HEK293 (cell line): Measurements from ENCODE around the gene HOXD12.

Experiments
- CTCF ChIA-PET: fragments of 350-600 bp; formaldehyde crosslinking; extraction: SDS; loops from one replicate; lab custom pipeline; 2021; ENCODE audit warnings: antibody characterized with exemption; lab: Yijun Ruan, JAX
- POLR2A ChIA-PET: fragments of 300-600 bp; formaldehyde crosslinking; extraction: SDS; loops from one replicate; lab custom pipeline; 2020; ENCODE audit warnings: antibody characterized with exemption, inconsistent platforms; lab: Yijun Ruan, JAX
- H3K27ac ChIP-seq: fragments of 200-500 bp; sonication (Bioruptor generic); 2 replicates; pipeline ENCODE4 v1.5.1; 2014; ENCODE audit warnings: low read depth, low read length, control low read depth, inconsistent platforms; ENCODE audit errors: extremely low read depth
- H3K36me3 ChIP-seq, 2 experiments: fragments of 200-500 bp in 1 of 2; sonication (Bioruptor generic) in 1 of 2; 1 replicate in 1 of 2; 2 replicates in 1 of 2; pipeline ENCODE4 v1.5.1; 2014 to 2017; ENCODE audit warnings: inconsistent platforms in 2 of 2, low read length in 2 of 2; ENCODE audit not compliant: control insufficient read depth in 2 of 2, insufficient read depth in 1 of 2
- H3K4me1 ChIP-seq: fragments of 200-500 bp; sonication (Bioruptor generic); 2 replicates; pipeline ENCODE4 v1.5.1; 2014; ENCODE audit warnings: mild to moderate bottlenecking, low read length, inconsistent platforms; ENCODE audit not compliant: control insufficient read depth, insufficient read depth
- H3K4me3 ChIP-seq: 2 replicates; pipeline ENCODE4 v1.5.1; 2011; ENCODE audit warnings: low read depth, mild to moderate bottlenecking, control low read depth, low read length, moderate library complexity
- H3K9me3 ChIP-seq: fragments of 200-500 bp; sonication (Bioruptor generic); 2 replicates; pipeline ENCODE4 v1.5.1; 2014; ENCODE audit warnings: low read depth, low read length, inconsistent platforms; ENCODE audit not compliant: control insufficient read depth, insufficient read depth
- GFI1B ChIP-seq: fragments of 450-650 bp; formaldehyde crosslinking; IDR thresholded peaks from 2 replicates; pipeline ENCODE4 v1.5.1; 2016; ENCODE audit warnings: missing biosample characterization, missing genetic modification characterization
- GLI4 ChIP-seq: fragments of 450-650 bp; formaldehyde crosslinking; IDR thresholded peaks from 2 replicates; pipeline ENCODE4 v1.5.1; 2016; ENCODE audit warnings: missing biosample characterization, missing genetic modification characterization
- KLF8 ChIP-seq: fragments of 450-650 bp; formaldehyde crosslinking; IDR thresholded peaks from 2 replicates; pipeline ENCODE4 v1.5.1; 2016; ENCODE audit warnings: missing biosample characterization, missing genetic modification characterization
- MYNN ChIP-seq: fragments of 450-650 bp; formaldehyde crosslinking; IDR thresholded peaks from 2 replicates; pipeline ENCODE4 v1.5.1; 2016; ENCODE audit warnings: missing biosample characterization, missing genetic modification characterization, borderline replicate concordance
- REPIN1 ChIP-seq: fragments of 450-650 bp; formaldehyde crosslinking; IDR thresholded peaks from 2 replicates; pipeline ENCODE4 v1.5.1; 2017; ENCODE audit warnings: missing biosample characterization, missing genetic modification characterization, low read depth
- TRIM28 ChIP-seq: IDR thresholded peaks from 2 replicates; pipeline ENCODE4 v1.6.1; 2011; ENCODE audit warnings: low read length, control low read depth, borderline replicate concordance
- YY1 ChIP-seq: fragments of 450-650 bp; formaldehyde crosslinking; IDR thresholded peaks from 2 replicates; pipeline ENCODE4 v1.5.1; 2018; ENCODE audit warnings: missing biosample characterization, missing genetic modification characterization
- ZFHX2 ChIP-seq: fragments of 450-650 bp; formaldehyde crosslinking; conservative IDR thresholded peaks from 2 replicates; pipeline ENCODE4 v1.5.1; 2016; ENCODE audit warnings: missing biosample characterization, missing genetic modification characterization
- ZNF174 ChIP-seq: fragments of 450-650 bp; formaldehyde crosslinking; IDR thresholded peaks from 2 replicates; pipeline ENCODE4 v1.5.0; 2017; ENCODE audit warnings: missing biosample characterization, mild to moderate bottlenecking, missing genetic modification characterization
- ZNF184 ChIP-seq: fragments of 450-650 bp; IDR thresholded peaks from 2 replicates; pipeline ENCODE4 v1.5.1; 2018; ENCODE audit warnings: missing biosample characterization, mild to moderate bottlenecking, missing genetic modification characterization
- ZNF302 ChIP-seq: fragments of 450-650 bp; formaldehyde crosslinking; IDR thresholded peaks from 2 replicates; pipeline ENCODE4 v1.5.1; 2016; ENCODE audit warnings: missing biosample characterization, missing genetic modification characterization, low read depth
- ZNF473 ChIP-seq: fragments of 450-650 bp; formaldehyde crosslinking; IDR thresholded peaks from 2 replicates; pipeline ENCODE4 v1.5.1; 2017; ENCODE audit warnings: missing biosample characterization, missing genetic modification characterization
- ZNF48 ChIP-seq: fragments of 450-650 bp; formaldehyde crosslinking; IDR thresholded peaks from 2 replicates; pipeline ENCODE4 v1.5.1; 2016; ENCODE audit warnings: missing biosample characterization, missing genetic modification characterization
- ZNF501 ChIP-seq: fragments of 450-650 bp; formaldehyde crosslinking; IDR thresholded peaks from 2 replicates; pipeline ENCODE4 v1.5.1; 2016; ENCODE audit warnings: missing biosample characterization, missing genetic modification characterization
- ZNF521 ChIP-seq: fragments of 450-650 bp; formaldehyde crosslinking; IDR thresholded peaks from 2 replicates; pipeline ENCODE4 v1.5.1; 2017; ENCODE audit warnings: missing biosample characterization, mild to moderate bottlenecking, missing genetic modification characterization
- ZNF560 ChIP-seq: fragments of 450-650 bp; formaldehyde crosslinking; IDR thresholded peaks from 2 replicates; pipeline ENCODE4 v1.5.1; 2017; ENCODE audit warnings: missing biosample characterization, missing genetic modification characterization, borderline replicate concordance
- ZNF610 ChIP-seq: fragments of 450-650 bp; formaldehyde crosslinking; IDR thresholded peaks from 2 replicates; pipeline ENCODE4 v1.5.1; 2016; ENCODE audit warnings: missing biosample characterization, missing genetic modification characterization, borderline replicate concordance
- ZNF626 ChIP-seq: fragments of 450-650 bp; sonication (Bioruptor Pico); formaldehyde crosslinking; IDR thresholded peaks from 2 replicates; pipeline ENCODE4 v1.5.1; 2018; ENCODE audit warnings: missing biosample characterization, missing genetic modification characterization, inconsistent platforms
- ZNF629 ChIP-seq: fragments of 450-650 bp; formaldehyde crosslinking; IDR thresholded peaks from 2 replicates; pipeline ENCODE4 v1.5.1; 2017; ENCODE audit warnings: missing biosample characterization, missing genetic modification characterization
- ZNF701 ChIP-seq: fragments of 450-650 bp; formaldehyde crosslinking; IDR thresholded peaks from 2 replicates; pipeline ENCODE4 v1.5.1; 2016; ENCODE audit warnings: missing biosample characterization, missing genetic modification characterization
- ZNF747 ChIP-seq: fragments of 450-650 bp; formaldehyde crosslinking; IDR thresholded peaks from 2 replicates; pipeline ENCODE4 v1.5.1; 2016; ENCODE audit warnings: missing biosample characterization, missing genetic modification characterization
- TF ChIP-seq, protein P1 (sequence below): fragments of 450-650 bp; formaldehyde crosslinking; optimal IDR thresholded peaks from 2 replicates; pipeline ENCODE3; 2016; ENCODE audit warnings: missing biosample characterization, mild to moderate bottlenecking, missing genetic modification characterization
- TF ChIP-seq, protein P2 (sequence below): fragments of 450-650 bp; formaldehyde crosslinking; IDR thresholded peaks from 2 replicates; pipeline ENCODE4 v1.5.1; 2016; ENCODE audit warnings: missing biosample characterization, missing genetic modification characterization
- TF ChIP-seq, protein P3 (sequence below): fragments of 450-650 bp; formaldehyde crosslinking; IDR thresholded peaks from 2 replicates; pipeline ENCODE4; 2016; ENCODE audit warnings: missing biosample characterization, missing genetic modification characterization
- TF ChIP-seq, protein P4 (sequence below): fragments of 450-650 bp; formaldehyde crosslinking; IDR thresholded peaks from 2 replicates; pipeline ENCODE4 v1.5.1; 2016; ENCODE audit warnings: missing biosample characterization, missing genetic modification characterization
- TF ChIP-seq, protein P5 (sequence below): fragments of 450-650 bp; formaldehyde crosslinking; IDR thresholded peaks from 2 replicates; pipeline ENCODE4 v1.5.1; 2016; ENCODE audit warnings: missing biosample characterization, missing genetic modification characterization

The HOXD12 gene

DNA sequence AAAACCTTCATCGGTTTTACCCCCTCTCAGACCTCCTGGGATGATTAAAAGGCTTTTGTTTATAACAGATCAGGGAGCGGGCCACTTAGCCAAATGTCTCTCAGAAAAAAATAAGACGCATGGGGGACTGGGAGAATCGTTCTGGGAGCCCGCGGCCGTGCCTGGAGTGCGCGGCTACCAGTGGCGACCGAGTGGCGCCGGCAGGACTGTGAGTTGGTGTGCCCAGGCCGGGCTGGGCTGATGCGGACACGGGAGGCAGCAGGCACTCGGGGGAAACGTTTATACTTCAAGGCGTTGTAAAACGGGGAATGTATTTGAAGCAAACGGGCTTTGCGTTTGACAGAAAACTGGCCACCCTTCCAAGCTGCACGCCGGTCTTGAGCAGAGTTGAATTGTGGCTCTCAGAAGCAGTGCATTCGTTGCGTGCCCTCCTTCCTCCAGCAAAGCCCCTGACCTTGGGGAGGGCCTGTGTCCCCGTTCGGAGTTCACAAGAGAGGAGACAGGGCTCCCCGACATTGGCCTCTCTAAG is 12.3 kb downstream of the HOXD12 start:
- CTCF ChIA-PET, result interaction anchor here (0.6 to 2.7 kb wide), 6 partner anchors 8 to 1031 kb away, joined by 3 to 13 read pairs (median 4); partner anchors contain the start of gene HOXD9
- TF ChIP-seq, protein P1, sequence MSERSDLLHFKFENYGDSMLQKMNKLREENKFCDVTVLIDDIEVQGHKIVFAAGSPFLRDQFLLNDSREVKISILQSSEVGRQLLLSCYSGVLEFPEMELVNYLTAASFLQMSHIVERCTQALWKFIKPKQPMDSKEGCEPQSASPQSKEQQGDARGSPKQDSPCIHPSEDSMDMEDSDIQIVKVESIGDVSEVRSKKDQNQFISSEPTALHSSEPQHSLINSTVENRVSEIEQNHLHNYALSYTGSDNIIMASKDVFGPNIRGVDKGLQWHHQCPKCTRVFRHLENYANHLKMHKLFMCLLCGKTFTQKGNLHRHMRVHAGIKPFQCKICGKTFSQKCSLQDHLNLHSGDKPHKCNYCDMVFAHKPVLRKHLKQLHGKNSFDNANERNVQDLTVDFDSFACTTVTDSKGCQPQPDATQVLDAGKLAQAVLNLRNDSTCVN (tag by site-specific recombination), result no peak
- no peak for TF ChIP-seq ZNF302 (tag by site-specific recombination)
- no peak for TF ChIP-seq REPIN1 (tag by site-specific recombination)
- no peak for TF ChIP-seq ZNF501 (tag by site-specific recombination)
- TF ChIP-seq, protein P2, sequence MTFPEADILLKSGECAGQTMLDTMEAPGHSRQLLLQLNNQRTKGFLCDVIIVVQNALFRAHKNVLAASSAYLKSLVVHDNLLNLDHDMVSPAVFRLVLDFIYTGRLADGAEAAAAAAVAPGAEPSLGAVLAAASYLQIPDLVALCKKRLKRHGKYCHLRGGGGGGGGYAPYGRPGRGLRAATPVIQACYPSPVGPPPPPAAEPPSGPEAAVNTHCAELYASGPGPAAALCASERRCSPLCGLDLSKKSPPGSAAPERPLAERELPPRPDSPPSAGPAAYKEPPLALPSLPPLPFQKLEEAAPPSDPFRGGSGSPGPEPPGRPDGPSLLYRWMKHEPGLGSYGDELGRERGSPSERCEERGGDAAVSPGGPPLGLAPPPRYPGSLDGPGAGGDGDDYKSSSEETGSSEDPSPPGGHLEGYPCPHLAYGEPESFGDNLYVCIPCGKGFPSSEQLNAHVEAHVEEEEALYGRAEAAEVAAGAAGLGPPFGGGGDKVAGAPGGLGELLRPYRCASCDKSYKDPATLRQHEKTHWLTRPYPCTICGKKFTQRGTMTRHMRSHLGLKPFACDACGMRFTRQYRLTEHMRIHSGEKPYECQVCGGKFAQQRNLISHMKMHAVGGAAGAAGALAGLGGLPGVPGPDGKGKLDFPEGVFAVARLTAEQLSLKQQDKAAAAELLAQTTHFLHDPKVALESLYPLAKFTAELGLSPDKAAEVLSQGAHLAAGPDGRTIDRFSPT (tag by site-specific recombination), result no peak
- TF ChIP-seq, protein P3, sequence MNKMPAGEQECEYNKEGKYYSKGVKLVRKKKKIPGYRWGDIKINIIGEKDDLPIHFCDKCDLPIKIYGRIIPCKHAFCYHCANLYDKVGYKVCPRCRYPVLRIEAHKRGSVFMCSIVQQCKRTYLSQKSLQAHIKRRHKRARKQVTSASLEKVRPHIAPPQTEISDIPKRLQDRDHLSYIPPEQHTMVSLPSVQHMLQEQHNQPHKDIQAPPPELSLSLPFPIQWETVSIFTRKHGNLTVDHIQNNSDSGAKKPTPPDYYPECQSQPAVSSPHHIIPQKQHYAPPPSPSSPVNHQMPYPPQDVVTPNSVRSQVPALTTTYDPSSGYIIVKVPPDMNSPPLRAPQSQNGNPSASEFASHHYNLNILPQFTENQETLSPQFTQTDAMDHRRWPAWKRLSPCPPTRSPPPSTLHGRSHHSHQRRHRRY (tag by site-specific recombination), result no peak
- TF ChIP-seq ZNF701 (tag by site-specific recombination), result no peak
- no peak for TF ChIP-seq TRIM28
- no peak for TF ChIP-seq GFI1B
- TF ChIP-seq ZNF747 (tag by site-specific recombination), result no peak
- no peak for TF ChIP-seq KLF8 (tag by site-specific recombination)
- no peak for TF ChIP-seq ZNF174 (tag by site-specific recombination)
- TF ChIP-seq ZNF48 (tag by site-specific recombination), result no peak
- no peak for TF ChIP-seq ZNF560 (tag by site-specific recombination)
- no peak for TF ChIP-seq ZNF626 (tag by site-specific recombination)
- no peak for TF ChIP-seq YY1 (tag by site-specific recombination)
- no peak for TF ChIP-seq ZFHX2 (tag by site-specific recombination)
- no peak for TF ChIP-seq ZNF629 (tag by site-specific recombination)
- no peak for TF ChIP-seq ZNF610
- TF ChIP-seq ZNF184, result no peak

DNA sequence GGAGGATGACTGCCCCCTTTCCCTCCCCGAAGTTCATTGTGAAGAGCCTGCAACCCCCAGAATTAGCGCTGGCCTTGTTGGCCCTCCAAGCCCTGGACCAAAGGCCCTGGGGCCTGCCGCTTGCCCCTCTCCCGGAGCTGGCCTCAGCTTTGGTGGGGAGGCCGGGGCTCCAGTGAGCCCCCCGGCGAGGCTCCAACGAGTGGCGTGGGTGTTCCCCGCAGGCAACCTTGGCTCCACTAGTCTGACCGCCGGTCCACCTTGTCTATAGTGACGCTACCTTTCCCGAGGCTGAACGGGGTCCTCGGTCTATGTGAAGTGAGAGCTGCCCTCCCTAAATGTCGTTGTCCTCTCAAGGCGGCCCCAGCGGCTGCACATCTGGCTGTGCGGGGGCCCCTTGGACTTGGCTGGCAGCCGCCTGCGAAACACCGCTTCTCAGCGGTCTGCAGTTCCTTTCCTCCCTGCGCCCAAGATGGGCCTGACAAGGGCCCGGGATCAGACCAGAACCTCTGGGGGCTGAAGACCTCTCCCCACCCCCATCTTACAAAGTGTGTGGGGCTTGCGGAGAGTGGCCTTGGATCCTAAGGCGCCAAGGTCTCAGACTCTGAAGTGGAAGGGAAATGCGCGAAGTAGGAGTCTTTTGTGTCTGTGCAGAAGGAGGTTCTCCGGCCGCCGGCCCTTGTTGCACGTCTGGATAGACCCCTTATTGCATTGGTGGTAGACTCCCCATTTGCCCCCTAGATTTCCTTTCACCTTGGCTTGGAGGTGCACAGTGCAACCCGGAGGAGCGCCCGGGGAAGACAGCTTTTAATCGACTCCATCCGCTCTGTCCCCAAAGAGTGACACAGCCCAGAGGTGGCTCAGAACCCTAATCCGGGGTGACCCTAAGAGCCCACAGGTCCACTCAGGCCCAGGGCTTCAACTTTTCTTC is 13.0 kb downstream of the HOXD12 start:
- Histone ChIP-seq H3K4me3 (no peak overlapping the region), H3K4me1 (0 out of 2 replicates have a peak, but pooled peaks cover 2% of the 10 kb centered on the region), H3K36me3 (peaks cover 21 to 89% of the 10 kb centered on the region in 2 experiments), H3K9me3 (no peaks in the 10 kb centered on the region), H3K27ac (no peak overlapping the region)
- ChIA-PET CTCF (interaction anchor here (0.6 to 2.7 kb wide), 5 partner anchors 14 to 1570 kb away, joined by 3 to 13 read pairs (median 3); no protein-coding TSS in a partner anchor), POLR2A (interaction anchor here (1.7 kb wide), 1 partner anchor 9 kb away, joined by 6 read pairs; no protein-coding TSS in a partner anchor)
- TF ChIP-seq, protein P4, sequence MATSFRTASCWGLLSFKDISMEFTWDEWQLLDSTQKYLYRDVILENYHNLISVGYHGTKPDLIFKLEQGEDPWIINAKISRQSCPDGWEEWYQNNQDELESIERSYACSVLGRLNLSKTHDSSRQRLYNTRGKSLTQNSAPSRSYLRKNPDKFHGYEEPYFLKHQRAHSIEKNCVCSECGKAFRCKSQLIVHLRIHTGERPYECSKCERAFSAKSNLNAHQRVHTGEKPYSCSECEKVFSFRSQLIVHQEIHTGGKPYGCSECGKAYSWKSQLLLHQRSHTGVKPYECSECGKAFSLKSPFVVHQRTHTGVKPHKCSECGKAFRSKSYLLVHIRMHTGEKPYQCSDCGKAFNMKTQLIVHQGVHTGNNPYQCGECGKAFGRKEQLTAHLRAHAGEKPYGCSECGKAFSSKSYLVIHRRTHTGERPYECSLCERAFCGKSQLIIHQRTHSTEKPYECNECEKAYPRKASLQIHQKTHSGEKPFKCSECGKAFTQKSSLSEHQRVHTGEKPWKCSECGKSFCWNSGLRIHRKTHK (tag by site-specific recombination), result no peak
- TF ChIP-seq, protein P5, sequence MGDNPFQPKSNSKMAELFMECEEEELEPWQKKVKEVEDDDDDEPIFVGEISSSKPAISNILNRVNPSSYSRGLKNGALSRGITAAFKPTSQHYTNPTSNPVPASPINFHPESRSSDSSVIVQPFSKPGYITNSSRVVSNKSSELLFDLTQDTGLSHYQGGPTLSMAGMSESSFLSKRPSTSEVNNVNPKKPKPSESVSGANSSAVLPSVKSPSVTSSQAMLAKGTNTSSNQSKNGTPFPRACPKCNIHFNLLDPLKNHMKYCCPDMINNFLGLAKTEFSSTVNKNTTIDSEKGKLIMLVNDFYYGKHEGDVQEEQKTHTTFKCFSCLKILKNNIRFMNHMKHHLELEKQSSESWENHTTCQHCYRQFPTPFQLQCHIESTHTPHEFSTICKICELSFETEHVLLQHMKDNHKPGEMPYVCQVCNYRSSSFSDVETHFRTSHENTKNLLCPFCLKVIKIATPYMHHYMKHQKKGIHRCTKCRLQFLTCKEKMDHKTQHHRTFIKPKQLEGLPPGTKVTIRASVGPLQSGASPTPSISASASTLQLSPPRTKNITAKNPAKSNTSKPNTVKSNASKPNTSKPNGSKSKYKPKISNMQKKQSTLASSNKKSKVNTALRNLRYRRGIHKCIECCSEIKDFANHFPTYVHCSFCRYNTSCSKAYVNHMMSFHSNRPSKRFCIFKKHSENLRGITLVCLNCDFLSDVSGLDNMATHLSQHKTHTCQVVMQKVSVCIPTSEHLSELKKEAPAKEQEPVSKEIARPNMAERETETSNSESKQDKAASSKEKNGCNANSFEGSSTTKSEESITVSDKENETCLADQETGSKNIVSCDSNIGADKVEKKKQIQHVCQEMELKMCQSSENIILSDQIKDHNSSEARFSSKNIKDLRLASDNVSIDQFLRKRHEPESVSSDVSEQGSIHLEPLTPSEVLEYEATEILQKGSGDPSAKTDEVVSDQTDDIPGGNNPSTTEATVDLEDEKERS (tag by site-specific recombination), result no peak
- TF ChIP-seq GLI4 (tag by site-specific recombination), result no peak
- no peak for TF ChIP-seq ZNF473 (tag by site-specific recombination)
- no peak for TF ChIP-seq ZNF521
- no peak for TF ChIP-seq MYNN (tag by site-specific recombination)
- no peak for TF ChIP-seq ZNF48 (tag by site-specific recombination)

More for the DNA sequence above, 12.3 kb downstream of the HOXD12 start:
- H3K4me3 ChIP-seq, result no peak overlapping the region
- H3K9me3 ChIP-seq, result no peaks in the 10 kb centered on the region
- 0 out of 2 replicates have a peak, but pooled peaks cover 2% of the 10 kb centered on the region for H3K4me1 ChIP-seq
- no peak overlapping the region for H3K27ac ChIP-seq
- peaks cover 21 to 82% of the 10 kb centered on the region in 2 experiments for H3K36me3 ChIP-seq
- POLR2A ChIA-PET, result no interaction called here
